NCI-H82 (cell line): Measurements from ENCODE around the gene SESN1.

Source experiments
- DNase-seq: peaks from one replicate; lab custom pipeline; 2025; lab: John Stamatoyannopoulos, UW

SESN1 gene

DNA sequence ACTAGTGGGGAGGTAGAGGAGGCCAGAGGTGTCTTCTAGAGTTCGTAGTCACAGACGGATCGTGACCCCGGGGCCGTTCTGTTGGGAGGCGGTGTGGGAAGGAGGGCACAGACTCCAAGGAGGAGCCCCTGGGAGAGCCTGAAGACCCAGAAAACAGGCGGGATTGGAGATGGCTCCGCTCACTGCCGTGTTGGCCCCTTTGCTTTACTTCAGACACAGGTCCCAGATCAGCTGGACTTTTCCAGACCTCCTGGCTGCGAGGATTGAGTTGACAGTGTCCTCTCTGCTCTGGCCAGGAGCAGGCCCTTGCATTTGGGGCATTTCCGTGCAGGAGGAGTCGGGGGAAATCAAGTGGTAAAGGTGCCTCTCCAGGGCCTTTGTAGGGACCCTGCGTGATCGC lies 133.6 kb downstream of the SESN1 start:
- DNase-seq: no peak

DNA sequence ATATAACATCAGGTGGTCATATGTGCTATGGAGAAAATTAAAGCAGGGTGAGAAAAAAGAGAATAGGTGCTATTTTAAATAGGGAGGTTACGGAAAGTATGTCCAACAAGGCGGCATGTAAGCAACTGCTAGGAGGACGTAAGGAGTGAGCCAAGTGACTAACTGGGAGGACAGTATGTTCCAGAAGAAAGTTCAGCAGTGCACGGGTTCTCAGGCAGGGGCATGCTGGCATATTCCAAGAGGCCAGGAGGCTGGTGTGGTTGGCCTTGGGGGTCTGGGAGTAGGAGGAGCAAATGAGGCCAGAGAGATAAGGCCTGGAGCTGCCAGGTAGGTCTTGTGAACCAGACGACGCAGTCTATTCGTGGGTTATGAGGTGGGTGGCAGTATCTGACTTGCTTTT lies 134.0 kb downstream of the SESN1 start:
- DNase-seq: no peak

DNA sequence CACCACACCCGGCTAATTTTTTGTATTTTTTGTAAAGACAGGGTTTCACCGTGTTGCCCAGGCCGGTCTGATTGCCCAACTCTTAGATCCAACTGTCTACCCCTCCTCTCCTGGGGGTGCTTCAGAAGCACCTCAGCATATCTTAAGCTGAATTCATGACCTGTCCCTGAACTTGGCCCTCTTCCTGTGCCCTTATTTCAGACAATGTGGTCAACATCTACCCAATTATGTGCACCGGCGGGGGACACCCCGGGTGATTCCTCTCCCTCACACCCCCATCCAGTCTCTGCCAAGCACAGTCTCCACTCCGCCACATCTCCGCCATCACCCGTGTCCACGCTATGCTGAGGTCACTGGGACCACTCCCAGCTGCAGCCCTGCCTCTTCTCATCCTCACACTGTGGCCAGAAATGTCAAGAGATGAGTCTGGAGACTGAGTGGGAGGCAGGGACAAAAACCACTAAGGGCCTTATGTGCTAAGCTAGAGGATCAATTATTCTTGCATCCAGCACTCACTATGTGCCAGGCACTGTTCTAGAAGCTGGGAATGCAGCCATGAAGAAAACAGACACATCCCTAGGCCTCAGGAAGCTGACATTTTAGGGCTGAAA lies 134.6 kb downstream of the SESN1 start:
- DNase-seq: no peak

DNA sequence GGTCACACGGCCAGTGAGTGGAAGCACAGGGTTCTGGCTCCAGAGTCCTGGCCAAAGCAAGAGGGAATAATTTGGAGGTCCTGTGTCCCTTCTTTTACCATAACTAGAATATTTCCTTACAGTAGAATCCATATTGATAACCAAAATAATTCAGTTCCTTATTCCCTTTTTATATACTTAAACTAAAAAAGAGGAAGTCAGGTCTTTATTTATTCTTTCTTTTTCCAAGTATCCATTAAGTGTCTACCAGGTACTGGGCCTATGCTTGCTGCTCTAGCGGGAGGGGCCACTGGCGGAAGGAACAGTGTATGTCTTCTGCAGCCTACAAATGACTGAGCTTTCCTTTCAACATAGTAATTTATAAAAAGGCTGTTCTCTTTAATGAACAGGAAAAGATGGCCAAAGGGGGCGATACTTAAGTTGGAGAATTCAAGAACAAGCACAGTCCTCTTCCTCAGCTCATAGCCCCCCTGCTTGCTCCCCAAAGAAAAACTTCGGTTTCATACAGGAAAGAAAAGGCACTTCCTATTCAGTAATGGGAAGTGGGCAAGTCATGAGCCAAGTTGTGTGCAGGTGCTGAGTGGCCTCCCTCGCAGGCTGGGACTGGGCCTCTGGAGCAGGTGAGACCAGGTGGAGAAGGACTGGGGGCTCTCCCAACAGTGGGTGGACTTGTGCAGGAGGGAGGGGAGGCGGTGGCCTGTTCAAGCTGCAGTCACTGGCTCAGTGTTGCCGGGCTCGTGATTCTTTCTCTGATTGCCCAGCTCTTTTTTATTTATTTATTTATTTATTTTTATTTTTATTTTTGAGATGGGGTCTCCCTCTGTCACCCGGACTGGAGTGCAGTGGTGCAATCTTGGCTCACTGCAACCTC lies 135.5 kb downstream of the SESN1 start:
- DNase-seq: no peak

DNA sequence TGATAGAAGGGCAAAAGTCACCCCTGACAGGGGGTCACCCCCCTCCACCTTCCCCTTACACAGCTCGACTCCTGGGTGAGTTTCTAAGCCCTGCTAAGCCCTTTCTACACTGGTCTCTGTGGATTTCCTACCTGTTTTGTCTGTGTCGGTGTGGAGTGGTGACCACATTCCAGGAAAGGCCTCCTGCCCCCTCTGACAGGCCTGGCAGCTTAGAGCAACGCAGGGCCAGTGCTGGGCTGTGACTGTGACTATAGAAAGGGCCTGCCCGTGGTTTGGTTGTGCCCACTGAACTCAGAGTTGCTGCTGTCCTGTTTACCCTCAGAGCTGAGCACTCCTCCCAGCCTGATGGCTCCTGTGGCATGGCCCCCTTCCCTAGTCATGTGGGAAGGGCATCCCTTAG lies 137.4 kb downstream of the SESN1 start:
- no peak for DNase-seq

DNA sequence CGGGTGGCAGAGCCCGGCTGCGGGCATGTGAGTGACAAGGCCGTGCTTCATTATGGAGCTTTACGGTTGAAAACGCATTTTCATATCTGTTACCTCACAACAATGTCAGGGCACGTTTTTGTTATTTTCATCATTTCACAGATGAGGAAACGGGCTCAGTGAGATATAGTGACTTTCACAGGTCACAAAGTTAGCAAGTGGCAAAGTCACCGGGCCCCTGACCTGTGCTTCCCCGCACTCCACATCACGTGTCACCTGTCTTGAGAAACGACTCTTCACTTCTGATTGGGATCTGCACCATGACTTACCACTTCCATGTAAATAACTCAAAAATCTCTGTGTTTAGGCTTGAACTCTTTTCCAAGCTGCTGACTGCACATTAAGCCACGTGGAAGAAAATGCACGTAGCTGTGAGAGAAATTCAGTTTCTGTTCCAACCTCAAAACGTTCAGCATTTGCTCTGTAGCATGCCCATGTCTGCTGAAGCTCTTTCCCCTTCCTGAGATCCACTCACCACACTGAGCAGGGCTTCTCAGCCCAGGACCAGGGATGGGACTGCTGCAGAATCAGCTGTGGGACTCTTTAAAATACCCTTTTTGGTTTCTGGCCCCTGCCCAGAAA lies 139.2 kb downstream of the SESN1 start:
- DNase-seq: no peak

DNA sequence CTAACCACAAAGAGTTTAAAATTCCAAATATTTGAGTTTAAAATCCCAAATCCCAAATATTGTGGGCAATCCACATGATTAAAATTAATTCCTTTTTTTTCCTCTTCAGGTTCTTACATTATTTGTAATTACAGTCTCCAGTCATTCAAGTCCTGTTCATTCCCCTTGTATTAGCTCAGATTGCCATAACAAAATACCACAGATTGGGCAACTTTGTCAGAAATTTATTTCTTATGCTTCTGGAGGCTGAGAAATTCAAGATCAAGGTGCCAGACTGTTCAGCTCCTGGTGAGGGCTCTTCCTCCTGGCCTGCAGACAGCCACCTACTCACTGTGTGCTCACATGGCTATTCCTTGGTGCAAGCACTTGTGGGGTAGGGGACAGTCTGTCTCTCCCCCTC lies 141.0 kb downstream of the SESN1 start:
- DNase-seq: no peak

DNA sequence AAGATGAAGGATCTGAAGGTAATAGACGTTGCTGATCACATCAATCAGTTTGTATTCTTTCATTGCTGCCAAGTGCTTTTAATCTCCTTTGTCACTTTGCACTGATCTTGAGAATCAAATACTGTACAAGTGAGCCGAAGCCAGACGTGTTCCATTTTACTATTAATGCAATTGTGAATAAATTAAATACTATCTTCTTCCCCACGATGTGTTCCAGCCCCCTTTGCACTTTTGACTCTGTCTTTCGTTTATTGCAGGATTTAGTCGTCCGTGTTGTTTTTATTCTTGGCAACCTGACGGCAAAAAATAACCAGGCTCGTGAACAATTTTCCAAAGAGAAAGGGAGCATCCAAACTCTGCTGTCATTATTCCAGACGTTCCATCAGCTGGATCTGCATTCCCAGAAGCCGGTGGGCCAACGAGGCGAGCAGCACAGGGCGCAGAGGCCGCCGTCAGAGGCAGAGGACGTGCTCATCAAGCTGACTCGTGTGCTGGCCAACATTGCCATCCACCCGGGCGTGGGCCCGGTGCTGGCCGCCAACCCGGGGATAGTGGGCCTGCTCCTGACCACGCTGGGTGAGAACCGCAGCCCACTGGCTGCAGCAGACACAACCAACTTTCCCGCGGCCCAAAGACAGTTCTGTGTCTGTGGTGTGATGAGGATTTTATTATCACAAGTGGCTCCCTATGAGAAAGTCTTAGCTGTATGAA lies 141.7 kb downstream of the SESN1 start:
- DNase-seq: no peak

DNA sequence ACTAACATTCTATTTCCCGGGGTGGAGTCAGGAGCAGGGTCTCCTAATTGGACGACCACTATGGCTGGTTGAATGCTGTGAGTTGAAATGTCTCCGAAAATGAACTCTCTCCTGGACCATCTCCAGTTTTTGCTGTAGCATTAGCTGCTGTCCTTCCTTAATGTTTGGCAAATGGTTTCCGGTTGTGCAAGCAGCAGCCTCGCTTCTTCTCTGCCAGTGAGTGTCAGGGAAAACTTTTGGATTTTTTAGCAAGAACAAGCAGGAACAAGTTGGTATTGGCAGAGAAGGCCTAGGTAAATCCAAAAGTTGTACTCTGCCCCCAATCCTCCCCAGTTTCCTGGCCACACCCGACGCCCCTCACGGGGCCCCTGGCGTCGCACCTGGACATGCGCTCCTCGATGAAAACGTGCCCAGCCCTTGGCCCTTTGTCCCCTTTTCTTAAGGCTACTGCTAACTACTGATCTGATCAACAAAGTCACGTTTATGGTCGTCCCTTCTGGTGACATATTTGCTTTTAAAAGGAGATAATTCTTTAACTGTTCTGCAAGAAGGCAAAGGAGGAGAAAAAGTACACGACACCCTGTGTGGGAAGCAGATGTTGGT lies 143.2 kb downstream of the SESN1 start:
- DNase-seq: no peak

DNA sequence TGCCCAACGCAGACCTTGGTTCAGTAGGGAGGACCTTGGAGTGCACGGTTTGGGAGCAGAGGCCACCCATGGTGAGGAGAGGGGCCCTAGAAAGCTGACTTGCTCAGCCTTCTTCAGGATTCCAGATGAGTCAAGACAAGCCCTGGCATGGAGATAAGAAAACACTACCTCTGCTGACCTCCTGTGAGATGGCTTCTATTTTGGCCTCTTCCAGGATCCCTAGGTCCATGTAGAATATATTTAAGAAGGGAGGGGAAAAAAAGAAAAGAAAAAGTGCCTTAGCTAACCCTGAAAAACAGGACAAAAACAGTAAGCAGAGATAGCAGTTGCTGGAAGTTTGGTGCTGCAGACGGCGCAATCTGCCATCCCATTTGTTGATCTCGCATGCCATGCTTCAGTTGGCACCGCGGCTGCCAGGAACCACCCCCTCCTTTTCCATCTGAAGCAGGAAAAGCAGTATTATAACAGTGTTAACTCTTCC lies 146.4 kb downstream of the SESN1 start:
- no peak for DNase-seq

DNA sequence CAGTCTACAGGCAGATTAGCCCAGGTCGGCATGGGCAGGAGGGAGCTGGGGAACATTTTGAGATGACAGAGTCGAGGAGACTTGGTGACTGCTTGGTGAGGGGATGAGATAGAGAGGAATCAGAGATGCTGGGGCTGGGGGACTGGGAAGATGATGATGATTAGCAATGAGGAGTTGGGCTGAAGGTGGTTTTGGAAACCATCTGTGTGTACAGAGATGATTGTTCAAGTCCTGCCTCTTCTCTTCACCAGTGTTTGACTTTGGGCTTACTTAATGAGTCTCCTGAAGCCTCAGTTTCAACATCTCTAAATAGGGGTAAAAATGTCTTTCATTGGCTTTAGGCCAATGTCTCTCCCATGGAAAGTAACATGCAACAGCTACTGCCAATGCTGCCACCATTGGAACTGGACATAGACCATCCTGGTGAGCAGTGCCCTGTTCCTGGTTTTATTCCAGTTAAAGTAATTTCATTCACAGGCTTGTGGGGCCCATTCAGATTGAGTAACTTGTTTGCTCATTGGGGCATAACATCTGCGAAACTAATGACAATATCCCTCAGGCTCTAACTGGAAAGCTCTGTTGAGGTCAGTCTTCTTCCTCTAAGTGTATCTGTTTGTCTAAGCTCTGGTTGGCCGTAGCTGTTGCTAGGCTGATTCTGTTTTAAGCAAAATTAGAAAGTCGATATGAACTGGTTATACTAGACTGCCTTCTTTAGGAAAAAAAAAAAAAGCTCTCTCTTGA lies 147.4 kb downstream of the SESN1 start:
- no peak for DNase-seq

DNA sequence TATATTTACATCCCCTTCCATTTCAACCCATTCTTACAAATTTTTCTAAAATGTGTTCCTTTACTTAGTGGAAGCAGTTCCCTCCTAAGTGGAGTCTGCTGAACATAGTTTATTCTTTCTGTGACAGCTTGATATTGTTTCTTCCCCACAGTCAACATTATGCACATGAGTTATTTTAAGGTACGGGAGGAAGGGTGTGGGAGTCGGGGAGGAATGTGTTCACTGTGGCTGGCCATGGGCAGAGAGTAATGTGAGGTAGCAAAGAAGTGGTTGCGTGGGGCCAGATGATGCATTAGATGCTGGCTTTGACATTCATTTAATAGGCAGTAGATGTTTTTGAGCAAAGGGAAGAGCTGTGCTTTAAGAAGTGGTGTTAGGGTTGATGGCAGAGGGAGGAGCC lies 148.0 kb downstream of the SESN1 start:
- no peak for DNase-seq

DNA sequence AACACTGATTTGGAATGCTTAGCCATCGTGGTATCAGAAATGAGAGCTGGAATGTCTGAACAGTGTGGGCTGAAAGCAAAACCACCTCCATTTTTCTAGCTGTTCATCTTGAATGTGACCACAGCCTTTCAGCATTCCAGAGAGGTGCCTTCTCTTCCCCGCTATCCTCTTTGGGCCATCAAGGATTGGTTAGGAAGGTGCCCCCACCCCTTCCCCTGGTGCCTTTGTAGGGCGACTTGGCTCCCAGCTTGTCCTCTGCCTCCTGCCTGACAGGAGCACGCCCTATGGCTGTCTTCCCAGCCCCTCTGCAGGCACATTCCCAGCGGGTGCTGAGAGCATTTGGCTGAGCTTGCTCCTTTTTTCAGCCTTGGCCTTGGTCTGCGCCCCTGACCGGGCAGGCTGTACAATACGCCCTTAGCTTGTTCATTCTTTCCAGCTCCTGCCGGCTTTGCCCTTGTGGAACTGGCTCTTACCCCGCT lies 148.9 kb downstream of the SESN1 start:
- DNase-seq: no peak

DNA sequence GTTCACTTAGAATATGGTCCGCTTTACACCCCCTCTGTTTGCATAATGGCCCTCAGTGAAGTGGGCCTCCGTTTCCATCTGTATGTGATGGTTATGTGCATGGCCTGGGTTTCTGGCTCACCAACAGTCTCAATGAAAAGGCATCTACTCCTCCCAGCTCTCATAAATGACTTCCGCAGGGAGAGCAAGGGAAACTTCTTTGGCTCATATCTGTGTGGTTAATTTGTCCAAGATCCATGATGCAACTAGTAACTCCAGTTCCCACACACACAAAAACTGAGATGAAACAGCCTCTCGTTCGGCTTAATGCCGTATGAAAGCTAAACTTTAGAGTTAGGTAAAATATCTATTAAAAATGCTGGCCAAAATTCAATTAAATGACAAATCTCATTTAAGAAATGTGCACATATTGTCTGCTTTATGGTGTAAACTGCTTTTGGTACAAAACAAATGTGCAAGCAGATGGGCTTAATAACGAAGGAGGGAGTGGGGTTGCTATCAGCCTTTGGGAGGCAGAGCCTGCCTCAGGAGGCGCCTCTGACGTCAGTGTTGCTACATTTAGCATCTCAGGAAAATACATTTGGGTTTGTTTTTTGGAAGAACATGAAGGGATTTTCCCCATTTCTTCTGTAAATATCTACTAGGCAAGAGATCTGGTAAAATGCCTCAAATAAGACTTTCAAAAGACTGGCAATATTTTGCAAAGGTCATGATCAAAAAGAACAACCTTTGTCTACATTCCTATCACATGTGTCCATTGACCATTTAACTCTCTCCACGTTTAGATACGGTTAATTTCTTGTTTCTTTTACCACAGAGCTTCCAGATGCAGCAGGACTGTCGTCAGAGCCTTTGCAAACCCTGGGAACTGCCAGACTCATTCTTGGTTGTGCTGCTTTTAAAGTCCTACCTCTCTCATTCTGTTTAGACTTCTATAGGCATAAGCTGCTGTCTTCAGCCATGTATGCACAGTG lies 149.7 kb downstream of the SESN1 start:
- DNase-seq: no peak

DNA sequence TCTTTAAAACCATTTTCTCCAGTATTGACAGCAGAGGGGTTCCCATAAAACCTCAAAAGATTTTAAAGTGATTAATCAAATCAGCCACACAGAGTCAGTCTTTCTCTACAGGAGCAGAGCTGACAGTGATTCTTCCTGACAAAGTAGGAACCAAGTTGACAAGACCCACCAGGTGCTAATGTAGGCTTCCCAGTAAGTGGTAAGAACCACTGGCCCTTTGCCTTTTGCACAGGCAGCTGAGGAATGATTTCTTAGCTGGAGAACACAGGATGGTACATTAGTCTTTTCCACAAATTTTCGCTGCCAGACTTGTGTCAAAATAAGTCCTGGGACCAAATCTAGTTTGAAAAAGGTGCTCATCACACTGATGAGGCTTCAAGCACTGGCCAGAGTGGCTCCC lies 150.6 kb downstream of the SESN1 start:
- peak; percentile 10 for DNase-seq

DNA sequence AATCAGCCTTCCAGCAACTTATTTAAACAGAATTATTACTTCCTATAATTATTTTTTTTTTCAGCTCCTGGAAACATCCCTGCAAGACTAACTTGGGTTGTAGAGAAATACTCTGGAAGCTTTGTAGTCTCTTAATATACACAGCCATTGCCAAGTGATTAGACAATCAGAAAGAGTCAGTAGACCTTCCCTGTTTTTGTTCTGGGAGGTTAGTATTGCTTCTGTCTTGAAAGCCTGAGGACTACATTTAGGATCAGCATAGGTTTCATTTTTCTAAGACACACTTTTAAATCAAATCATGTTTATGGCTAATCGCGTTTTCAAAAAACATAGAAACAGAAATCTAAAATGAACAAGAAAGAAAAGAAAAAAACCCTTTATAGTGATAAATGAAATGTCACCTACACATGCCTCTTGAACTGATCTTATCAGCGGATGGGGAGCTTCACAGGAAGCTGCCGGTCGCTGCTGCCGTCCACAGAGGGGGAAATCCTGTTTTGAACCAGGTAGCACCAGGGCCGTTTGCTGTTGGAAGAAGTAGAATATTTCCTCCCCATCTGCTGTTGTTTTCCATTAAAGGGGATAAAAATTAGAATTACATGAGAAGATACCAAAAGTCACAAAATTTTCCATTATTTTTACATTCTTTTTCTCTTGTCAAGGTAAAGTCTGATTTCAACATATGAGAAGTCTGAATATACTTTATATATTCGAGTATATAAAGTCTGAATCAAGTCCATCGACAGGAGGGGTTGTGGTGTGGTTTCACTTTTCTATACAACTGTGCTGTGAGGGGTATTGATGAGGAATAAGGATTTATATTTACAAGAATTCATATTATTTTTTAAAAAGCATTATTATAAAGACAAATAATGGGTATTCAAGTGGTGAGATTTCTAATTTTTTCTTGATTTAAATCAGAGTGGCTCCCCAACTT lies 151.8 kb downstream of the SESN1 start:
- DNase-seq: peak; percentile 7

DNA sequence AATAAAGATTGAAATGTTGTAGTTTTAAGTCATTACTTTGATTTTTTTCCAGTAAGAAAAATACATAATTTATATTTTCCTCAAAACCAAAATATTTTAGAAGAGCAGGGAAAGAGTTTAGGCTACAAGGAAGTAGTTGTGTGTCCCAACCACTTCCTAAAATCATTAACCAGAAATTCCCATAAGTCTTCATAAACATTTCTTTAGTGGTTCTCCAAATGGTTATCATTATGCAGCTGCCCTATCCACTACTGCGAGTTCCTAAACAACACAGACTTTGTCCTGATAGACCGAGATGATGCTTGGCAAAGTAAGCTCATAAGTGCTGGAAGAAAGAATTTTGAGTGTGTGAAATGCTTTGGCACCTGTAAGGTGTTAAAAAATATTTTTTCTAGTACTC lies 152.8 kb downstream of the SESN1 start:
- DNase-seq: no peak

DNA sequence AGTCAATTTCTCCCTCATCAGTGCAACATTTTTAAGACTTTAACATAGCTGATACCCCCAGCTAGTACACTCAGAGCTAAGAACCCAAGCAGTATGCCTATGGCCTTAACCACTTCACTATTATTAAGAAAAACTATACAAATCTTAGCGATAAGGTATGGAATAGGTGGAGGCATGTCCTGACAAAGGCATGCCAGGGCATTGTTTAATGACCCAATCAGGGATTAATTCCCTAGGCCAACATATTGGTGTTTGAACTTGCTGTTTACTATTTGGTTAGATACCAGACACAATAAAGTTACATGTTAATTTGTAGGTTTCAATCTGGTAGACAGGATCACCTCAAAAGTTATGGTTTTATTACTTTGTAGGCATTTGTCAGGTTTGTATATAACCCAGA lies 153.4 kb downstream of the SESN1 start:
- no peak for DNase-seq

DNA sequence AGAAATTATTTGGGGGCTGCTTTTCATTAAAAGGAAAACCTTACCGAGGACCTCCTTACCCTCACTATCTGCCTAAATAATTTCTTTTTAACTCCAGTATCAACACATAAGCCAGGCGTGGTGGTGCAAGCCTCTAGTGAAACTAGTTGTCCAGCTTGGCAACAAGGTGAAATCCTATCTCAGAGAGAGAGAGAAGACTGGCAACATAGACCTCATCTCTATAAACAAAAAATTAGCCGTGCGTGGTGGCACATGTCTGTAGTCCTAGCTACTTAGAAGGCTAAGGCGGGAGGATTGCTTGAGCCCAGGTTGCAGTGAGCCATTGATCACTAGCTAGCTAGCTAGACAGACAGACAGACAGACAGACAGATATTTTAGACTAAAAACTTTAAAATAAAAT lies 153.9 kb downstream of the SESN1 start:
- no peak for DNase-seq
